ENCODE results near the gene TGOLN2. TPM values are rescaled to one million over a fixed set of nuclear protein-coding genes. Genes with fewer than 3 reads are reported as not detected.

Gene TGOLN2
- total and polyA plus RNA-seq, 2 of the 13 experiments (the other 11 are each of a cell fraction or from before 2014, with no cell fraction given), result 99.6 to 155 TPM

GRCh38 chr2:85354286-85355072 is 26.7 kb upstream of the TGOLN2 start, which contains the start of the genes ELMOD3 and RETSAT (continued):
- TF ChIP-seq GRHL1 (CRISPR knock-in tag; conservative IDR thresholded peaks at IDR 0.05) (no peak), ZNF350 (CRISPR knock-in tag; IDR thresholded peaks at IDR 0.05; ENCODE audit: borderline replicate concordance, low read depth) (peak; percentile 98; the same call in 1 of the 2 replicates), PREB (CRISPR knock-in tag; IDR thresholded peaks at IDR 0.05) (peak; percentile 82; the same call in 1 of the 2 replicates), ZFP91 (CRISPR knock-in tag; IDR thresholded peaks at IDR 0.05; ENCODE audit: borderline replicate concordance) (peak; percentile 95), ZNF362 (CRISPR knock-in tag; IDR thresholded peaks at IDR 0.05; ENCODE audit: borderline replicate concordance) (peak; percentile 68; the same call in 1 of the 2 replicates), BRF2 (CRISPR knock-in tag; IDR thresholded peaks at IDR 0.05) (peak; percentile 93), ZKSCAN5 (CRISPR knock-in tag; IDR thresholded peaks at IDR 0.05) (no peak), KIAA2018 (CRISPR knock-in tag; IDR thresholded peaks at IDR 0.05; ENCODE audit: borderline replicate concordance) (peak; percentile 67; the same call in 1 of the 2 replicates), PLRG1 (conservative IDR thresholded peaks at IDR 0.05) (no peak), RBFOX2 (IDR thresholded peaks at IDR 0.05; ENCODE audit: low read depth, low read length) (peak; percentile 94), PRMT3 (CRISPR knock-in tag; IDR thresholded peaks at IDR 0.05; ENCODE audit: borderline replicate concordance, low read depth) (no peak; the same call in 1 of the 2 replicates), ZNF720 (CRISPR knock-in tag; IDR thresholded peaks at IDR 0.05) (no peak)

Measured in HepG2 (cell line).